Skin epidermis (tissue), 12 donors: ENCODE data around the gene MET.
"Not testable (repeated sequence)": the region's sequence is repeated elsewhere in the genome, so short reads cannot be mapped to it uniquely, and the experiment has no call there.

ENCODE experiments used
- H3K27ac ChIP-seq, 21 experiments: fragments of 200-600 bp; sonication (generic) in 11 of 21; one replicate each; pipeline ENCODE4 v1.5.0; 2020; ENCODE audit warnings: mild to moderate bottlenecking in 3 of 21, inconsistent platforms in 2 of 21, moderate library complexity in 2 of 21
- H3K4me3 ChIP-seq, 7 experiments: fragments of 200-600 bp; sonication (generic) in 2 of 7; one replicate each; pipeline ENCODE4 v1.5.0; 2020; ENCODE audit warnings: inconsistent platforms in 2 of 7, mild to moderate bottlenecking in 2 of 7, moderate library complexity in 1 of 7

Gene MET

DNA sequence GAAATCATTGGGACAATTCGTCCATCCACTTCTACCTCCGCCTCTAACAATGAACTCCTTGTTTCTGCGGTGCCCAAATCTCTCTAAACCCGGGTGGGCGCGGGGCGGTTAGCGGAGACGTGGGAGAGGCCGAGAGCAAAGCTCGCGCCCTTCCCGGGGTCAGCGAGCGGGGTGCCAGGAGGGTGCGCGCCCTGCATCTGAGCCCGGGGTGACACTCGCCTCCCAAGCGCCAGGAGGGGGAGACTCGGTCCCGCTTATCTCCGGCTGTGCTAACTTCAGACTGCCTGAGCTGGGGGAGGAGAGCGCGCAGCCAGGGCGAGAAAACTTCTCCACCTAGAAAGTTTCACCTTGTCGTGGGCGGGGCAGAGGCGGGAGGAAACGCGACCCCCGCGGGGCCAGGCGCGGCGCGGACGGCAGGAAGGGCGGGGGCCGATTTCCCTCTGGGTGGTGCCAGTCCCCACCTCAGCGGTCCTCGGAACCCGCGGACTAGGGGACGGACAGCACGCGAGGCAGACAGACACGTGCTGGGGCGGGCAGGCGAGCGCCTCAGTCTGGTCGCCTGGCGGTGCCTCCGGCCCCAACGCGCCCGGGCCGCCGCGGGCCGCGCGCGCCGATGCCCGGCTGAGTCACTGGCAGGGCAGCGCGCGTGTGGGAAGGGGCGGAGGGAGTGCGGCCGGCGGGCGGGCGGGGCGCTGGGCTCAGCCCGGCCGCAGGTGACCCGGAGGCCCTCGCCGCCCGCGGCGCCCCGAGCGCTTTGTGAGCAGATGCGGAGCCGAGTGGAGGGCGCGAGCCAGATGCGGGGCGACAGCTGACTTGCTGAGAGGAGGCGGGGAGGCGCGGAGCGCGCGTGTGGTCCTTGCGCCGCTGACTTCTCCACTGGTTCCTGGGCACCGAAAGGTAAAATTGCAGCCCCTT is at the start of gene MET:
Gene MET (plus strand): TSS at position 516 of the 915 bp plus-strand sequence. CDS start 26,889 bp downstream, outside the sequence.
- Histone ChIP-seq H3K4me3 (peak within 1 kb of the TSS; percentile 36 to 59 (median 49)), H3K27ac (peak within 1 kb of the TSS; percentile 24 to 86 (median 78))

DNA sequence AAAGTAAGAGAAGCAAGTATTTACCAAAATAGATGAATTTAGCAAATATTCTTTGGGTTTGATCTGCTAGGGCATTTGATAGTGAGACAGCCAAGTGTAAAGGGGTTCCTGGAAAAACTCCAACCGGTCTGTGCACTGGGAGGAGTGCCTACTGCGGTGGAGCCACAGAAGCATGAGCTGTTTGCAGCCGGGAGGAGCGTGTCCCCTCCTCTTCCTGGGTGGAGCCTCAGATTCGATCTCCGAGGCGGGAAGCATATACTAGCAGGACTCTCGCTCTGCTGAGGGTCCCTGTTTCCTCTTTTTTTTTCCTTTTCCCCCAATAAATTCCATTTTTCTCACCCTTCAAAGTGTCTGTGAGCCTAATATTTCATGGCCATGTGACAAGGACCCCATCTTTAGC is 45.1 kb upstream of the MET start:
- Histone ChIP-seq H3K4me3 (no peak overlapping the region), H3K27ac (no peak overlapping the region)

DNA sequence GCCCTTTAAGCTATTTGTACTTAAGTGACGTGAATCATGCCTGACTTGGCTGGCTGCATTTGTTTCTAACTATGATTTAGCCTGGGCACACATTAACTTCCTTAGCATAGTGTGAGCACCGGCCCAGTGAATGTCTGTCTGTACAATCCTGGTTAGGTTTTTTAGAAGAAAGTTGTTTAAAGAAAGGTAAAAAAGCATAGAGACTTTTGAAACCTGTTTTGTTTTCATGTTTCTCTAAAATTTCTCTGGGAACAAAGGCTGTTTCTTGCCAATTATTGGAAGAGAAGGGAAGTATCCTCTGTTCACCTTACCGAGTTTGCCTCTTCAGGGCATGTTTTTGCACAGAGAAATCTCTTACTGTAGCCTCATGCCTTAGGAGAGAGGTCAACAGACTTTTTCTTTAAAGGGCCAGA is 42.9 kb upstream of the MET start:
- Histone ChIP-seq H3K27ac (peak overlapping the region in 7 of 21 experiments; percentile 11 to 45 (median 40)), H3K4me3 (no peak overlapping the region)

DNA sequence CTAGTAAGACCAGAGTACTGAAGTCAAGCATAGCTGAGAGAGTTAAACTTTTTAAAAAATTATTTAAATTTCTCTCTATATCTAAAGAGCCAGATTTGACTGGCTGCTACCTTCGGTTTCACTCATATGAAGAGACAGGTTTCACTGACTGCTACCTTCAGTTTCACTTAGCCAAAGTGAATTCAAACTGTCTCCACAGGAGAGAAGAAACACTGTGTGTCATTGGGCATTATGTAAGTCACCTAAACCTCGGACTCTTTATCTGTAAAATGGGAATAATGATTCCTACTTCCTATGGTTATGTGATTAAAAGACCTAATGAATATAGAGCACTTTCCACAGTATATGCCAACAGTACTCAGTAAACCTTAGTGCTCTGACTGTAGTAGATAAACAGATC is 41.6 kb upstream of the MET start:
- Histone ChIP-seq H3K27ac (peak overlapping the region in 1 of 21 experiments; percentile 66), H3K4me3 (no peak overlapping the region)

DNA sequence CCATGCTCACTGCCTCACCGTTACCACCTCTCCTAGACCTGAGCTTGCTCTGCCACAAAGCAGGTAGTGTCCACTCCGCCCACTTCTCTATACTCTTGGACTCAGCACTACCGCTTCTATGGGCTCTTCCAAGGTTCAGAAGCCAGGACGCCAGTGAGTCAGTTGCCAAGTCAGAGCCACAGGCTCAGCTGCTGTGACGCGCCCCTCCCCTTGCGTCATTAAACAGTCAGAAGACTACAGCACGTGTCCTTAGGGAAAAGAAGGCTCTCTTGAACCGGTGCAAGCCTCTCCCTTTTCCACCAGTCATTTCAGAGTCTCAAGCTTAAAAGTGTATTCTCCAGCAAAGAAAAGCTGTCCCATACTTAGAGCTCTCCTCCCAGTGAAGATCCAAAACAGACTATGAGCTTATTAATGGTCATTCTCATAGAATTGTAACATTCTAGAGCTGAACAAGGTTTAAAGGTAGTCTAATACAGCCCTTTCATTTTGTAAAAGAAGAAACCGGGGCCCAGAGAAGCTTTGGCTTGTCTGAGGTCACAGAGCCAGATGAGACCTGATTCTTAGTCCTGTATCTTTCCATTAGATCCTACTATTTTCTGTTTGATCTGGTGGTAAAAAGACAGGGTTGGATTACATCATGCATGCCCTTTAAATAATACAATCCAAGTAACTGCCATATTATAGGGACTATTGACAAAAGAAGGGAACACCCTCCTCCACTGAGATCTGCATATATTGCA is 40.9 kb upstream of the MET start:
- peak overlapping the region in 5 of 21 experiments; percentile 8 to 68 (median 55) for H3K27ac ChIP-seq
- no peak overlapping the region for H3K4me3 ChIP-seq

DNA sequence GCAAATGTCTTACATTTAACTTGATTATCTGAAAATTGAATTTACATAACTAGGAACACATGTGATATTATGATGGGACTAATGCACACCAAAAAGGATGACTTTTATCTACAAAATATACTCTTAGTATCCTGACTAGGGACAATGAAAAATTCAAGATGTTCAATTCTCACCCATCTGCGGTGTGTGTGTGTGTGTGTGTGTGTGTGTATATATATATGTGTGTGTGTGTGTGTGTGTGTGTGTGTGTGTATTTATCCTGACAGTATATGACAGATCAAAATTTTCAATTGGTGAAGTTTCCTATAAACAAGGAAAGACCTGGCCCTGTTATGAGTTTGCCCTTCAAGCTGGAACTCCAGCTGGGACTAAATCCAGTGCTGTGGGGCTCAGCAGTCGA is 40.3 kb upstream of the MET start:
- Histone ChIP-seq H3K27ac (peak overlapping the region in 2 of 21 experiments; percentile 24 to 55), H3K4me3 (no peak overlapping the region)

DNA sequence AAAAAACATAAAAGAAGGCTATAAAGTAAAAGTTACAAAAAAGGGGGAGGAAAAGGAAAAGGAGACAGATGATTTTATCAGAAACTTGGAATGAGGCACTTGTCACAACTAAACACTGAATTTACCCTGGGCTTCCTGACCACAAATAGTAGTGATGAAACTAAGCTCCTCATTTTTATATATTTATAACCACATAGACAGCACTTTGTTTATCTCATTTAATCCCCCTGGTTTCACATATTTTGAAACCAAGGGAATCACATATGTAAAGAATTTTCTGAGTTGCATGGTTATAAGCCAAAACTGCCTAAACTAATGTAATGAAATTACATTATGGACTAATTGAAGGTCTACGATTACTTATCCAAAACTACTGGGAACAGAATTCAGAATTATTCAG is 39.6 kb upstream of the MET start:
- H3K4me3 ChIP-seq: no peak overlapping the region
- H3K27ac ChIP-seq: no peak overlapping the region

DNA sequence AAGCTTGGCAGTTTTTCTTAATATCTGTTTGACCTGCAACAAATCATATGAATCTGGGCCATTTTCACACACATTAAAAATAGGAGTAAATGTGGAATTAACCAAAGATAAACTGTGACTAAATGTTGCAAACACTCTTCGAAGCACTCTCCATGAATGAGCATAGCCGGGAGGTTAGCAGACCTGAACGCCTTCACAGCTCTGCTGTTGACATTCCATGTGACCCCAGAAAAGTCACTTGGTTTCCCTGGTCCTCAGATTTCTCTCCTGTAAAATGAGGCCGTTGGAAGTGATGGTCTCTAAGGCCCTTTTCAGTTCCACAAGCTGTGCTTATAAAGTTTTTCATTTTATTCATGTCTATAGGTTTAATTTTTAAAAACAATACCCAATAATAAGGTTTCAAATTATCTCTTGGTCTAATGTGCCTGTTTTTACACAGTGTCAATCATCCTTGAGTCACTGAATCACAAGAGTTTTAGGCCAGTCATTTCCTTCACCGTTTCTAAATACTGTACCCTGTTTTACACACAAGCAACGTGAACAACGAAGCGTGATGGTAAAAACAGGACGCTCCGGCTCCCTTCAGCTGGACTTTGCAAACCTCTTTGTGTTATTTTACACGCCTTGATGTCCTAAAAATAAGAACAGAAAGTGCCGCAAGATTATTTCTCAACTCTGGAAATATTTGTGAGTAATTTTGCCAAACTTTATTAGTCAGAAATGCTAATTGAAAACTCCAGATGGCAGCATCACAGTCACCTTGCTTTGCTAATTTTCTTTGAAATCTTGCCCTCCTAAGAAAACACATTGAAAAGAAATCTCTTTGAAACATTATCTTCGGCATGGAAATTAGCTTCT is 38.6 kb upstream of the MET start:
- H3K27ac ChIP-seq: peak overlapping the region in 9 of 21 experiments; percentile 1 to 62 (median 33)

DNA sequence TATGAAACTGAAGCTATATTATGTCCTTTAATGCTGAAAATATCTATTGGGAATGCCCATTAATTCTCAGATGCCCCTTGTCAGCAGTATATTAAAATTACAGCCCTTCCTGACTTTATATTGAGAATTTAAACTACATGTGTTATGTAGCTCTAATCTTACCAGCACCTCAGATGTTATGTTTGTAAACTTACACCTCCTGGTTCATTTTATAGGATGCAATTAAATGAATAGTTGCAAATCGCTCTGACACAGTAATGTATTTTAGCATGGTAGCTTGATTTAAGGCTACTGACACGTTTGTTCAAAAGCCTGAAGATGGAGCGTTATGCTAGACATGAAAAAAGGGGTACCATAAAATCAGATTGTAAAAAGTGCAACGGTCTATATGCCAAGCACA is 35.0 kb upstream of the MET start:
- Histone ChIP-seq H3K4me3 (no peak overlapping the region), H3K27ac (no peak overlapping the region)

More for the DNA sequence above, 38.6 kb upstream of the MET start:
- no peak overlapping the region for H3K4me3 ChIP-seq

DNA sequence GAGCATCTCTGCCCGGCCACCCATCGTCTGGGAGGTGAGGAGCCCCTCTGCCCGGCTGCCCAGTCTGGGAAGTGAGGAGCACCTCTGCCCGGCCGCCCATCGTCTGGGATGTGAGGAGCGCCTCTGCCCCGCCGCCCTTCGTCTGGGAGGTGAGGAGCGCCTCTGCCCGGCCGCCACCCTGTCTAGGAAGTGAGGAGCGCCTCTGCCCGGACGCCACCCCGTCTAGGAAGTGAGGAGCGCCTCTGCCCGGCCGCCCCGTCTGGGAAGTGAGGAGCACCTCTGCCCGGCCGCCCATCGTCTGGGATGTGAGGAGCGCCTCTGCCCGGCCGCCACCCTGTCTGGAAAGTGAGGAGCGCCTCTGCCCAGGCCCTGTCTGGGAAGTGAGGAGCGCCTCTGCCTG is 33.4 kb upstream of the MET start:
- not testable (repeated sequence) for H3K4me3 ChIP-seq, H3K27ac ChIP-seq

DNA sequence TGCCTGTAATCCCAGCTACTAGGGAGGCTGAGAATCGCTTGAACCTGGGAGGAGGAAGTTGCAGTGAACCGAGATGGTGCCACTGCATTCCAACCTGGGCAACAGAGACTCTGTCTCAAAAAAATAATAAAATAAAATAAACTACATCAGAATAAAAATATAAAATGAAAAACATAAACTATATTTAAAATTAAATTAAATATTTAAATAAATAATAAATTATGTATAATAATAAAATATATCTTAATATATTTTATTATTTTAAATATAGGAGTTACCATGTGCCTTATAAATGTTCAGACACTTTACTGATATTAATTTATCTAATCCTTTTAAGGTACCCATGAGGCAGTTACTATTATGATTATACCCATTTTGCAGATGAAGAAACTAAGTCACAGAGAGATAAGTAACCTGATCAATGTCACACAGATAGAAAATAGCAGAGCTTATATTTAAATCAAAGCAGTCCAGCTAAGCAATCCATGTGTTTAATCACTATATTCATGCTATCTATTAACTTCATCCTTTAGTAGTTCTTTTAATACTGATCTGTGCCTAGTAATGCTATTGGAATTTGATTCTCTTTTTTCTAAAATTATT is 30.3 kb upstream of the MET start:
- Histone ChIP-seq H3K4me3 (no peak overlapping the region), H3K27ac (no peak overlapping the region)

DNA sequence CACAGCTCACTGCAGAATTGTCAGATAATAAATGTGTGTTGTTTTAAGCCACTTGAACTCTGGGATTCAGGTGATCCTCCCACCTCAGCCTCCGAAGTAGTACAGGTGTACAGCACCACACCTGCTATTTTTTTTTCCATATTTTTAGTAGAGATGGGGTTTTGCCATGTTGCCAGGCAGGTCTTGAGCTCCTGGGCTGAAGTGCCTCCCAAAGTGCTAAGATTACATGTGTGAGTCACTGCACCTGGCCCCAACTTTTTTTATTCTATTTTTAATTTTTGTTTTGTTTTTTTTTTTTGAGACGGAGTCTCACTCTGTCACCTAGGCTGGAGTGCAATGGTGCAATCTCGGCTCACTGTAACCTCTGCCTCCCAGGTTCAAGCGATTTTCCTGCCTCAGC is 28.8 kb upstream of the MET start:
- H3K27ac ChIP-seq, H3K4me3 ChIP-seq: not testable (repeated sequence)

DNA sequence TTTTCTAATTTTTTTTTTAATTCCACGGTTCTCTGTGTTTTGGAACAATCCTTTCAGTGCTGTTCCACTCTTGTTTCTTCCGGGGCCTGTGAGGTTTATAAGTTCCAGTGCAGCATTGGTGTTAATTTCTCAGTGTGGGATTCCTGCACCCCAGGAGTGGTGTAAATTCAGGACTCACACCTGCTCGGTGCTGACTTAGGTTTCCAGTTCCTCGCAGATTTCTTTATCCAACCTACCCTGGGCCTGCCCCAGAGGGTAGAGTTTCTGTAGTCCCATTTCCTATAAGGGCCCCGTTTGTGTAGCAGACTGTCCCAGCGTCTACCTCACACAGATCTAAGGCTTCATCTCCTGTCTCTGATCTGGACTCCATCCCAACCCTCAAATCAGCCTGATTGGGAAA is 27.4 kb upstream of the MET start:
- H3K27ac ChIP-seq: no peak overlapping the region
- H3K4me3 ChIP-seq: no peak overlapping the region

DNA sequence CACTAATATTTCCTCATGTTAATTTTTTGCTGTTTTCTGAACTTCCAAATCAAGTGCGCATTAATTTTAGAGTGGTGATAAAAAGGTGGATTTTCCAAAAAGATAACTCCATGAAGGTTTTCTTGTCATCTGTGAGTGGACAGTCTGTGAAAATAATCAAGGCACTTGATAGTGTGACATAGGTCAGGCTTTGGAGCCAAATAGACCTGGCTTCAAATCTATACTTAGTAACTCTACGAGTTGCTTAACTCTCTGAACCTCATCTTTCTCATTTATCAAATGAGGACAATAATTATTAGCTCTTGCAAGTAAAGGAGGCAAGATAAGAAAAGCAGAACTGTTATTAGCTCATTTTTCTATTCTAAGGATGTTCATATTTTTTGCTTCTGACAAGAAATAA is 24.7 kb upstream of the MET start:
- Histone ChIP-seq H3K27ac (no peak overlapping the region), H3K4me3 (no peak overlapping the region)

DNA sequence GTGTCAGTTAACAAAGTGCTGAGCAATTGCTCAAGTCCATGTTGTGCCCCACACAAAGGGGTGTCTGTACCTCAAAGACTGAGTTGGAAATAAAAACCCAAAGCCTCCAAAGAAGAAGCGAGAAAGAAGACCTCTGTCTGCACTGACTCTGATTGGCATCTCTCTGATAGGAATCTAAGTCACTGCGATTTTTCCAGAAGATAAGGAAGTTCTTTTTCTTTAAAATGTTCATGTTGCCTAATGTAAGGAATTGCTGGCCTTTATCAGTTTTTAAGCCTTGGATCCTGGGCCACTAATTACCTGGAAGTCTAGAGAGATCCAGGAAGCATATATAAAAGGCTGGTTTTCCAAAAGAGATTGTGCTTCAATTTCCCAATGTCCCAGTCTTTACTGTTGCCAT is 24.1 kb upstream of the MET start:
- no peak overlapping the region for H3K27ac ChIP-seq
- no peak overlapping the region for H3K4me3 ChIP-seq

DNA sequence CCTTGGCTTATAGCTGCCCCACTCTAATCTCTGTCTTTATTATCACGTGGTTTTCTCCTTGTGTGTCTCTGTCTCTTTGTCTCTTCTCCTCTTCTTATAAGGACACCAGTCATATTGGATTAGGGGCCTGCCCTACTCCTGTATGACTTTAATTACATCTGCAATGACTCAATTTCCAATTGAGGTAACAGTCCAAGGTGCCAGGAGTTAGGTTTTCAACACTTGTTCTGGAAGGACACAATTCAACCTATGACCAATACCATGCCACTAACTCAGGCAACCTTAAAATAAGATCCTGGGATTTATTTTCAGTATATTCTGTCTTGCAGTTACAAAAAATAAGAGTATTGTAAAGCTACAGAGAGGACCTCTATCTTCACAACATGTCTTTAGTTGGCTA is 21.6 kb upstream of the MET start:
- Histone ChIP-seq H3K4me3 (no peak overlapping the region), H3K27ac (no peak overlapping the region)

DNA sequence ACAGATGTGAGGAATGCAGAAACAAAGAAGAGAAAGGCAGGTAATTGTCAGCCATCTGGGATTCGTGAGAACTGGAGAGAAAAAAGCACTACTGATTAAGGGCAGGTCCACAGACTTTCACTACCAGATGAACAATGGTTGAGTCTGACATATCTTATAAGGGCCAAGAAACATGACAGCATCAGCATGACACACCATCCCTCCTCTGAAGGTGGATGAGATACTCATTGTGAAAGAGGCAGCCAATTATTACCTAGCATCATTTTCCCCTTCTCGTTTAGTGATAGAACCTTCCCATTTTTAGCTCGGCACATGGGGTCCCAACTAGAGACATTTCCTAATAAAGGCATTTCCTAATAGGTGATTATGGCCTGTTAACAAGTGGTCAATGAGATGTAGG is 19.2 kb upstream of the MET start:
- Histone ChIP-seq H3K4me3 (no peak overlapping the region), H3K27ac (peak overlapping the region in 10 of 21 experiments; percentile 4 to 65 (median 41))

DNA sequence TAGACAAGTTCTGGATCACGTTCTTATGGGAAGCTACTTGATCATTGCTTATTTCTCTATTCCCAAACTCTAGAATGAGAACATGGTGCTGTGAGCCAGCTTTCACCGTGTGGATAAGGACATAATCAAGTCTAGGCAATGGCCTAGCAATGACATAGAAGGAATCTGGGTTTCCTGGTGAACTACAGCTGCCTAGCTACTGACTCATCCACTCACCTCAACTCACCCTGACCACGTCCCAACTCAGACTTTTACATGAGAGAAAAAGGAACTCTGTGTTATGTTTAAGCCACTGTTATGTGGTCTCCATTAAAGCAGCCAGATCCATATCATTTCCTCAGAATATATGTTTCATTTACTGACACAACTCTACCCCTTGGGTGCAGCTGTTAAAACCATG is 18.8 kb upstream of the MET start:
- Histone ChIP-seq H3K27ac (peak overlapping the region in 7 of 21 experiments; percentile 4 to 60 (median 28)), H3K4me3 (no peak overlapping the region)

DNA sequence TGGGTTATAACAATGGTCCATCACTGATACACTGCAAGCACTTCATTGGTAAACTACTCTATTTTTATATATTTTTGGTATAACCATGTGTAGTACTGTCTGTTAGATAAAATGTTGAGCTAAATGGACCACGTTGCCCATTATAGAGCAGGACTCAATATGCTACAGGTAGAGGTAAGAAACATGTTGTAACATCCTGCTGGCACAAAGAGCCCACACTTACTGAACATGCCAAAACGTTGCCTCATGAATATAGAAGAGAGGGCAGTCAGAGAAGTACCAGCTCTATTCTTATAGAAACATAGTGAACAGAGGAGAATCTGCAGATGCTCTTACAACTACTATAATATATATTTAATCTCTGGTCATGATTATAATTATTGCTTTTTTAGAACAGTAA is 18.4 kb upstream of the MET start:
- Histone ChIP-seq H3K27ac (peak overlapping the region in 2 of 21 experiments; percentile 9 to 22), H3K4me3 (no peak overlapping the region)

DNA sequence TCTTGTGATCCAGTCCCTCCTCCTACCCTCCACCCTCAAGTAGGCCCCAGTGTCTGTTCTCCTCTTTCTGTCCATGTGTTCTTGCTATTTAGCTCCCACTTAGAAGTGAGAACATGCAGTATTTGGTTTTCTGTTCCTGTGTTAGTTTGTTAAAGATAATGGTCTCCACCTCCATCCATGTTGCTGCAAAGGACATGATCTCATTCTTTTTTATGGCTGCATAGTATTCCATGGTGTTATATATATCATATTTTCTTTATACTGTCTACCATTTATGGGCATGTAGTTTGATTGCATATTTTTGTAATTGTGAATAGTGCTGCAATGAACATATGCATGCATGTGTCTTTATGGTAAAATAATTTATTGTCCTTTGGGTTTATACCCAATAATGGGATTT is 12.7 kb upstream of the MET start:
- not testable (repeated sequence) for H3K27ac ChIP-seq, H3K4me3 ChIP-seq
